Suppressor macrophage treated with lipopolysaccharide for 1 hour (primary cell): ENCODE results near the gene PLCH2.

Experiments used
- DNase-seq, 3 donors: peaks; one replicate each; pipeline ENCODE4 v3.0.0-alpha.2; 2020 to 2022

PLCH2 gene

GRCh38 chr1:2480236-2480985 lies 4.3 kb downstream of the PLCH2 start:
- DNase-seq, result no peak

- DNase-seq, result no peak
Measured at GRCh38 chr1:2480986-2481364, 4.9 kb downstream of the PLCH2 start.

- no peak for DNase-seq
Measured at GRCh38 chr1:2481885-2482284, 5.8 kb downstream of the PLCH2 start.

GRCh38 chr1:2482588-2482987 lies 6.5 kb downstream of the PLCH2 start:
- DNase-seq, result no peak

GRCh38 chr1:2483026-2483425 lies 6.9 kb downstream of the PLCH2 start:
- no peak for DNase-seq

- DNase-seq, result no peak
Measured at GRCh38 chr1:2483970-2484369, 7.9 kb downstream of the PLCH2 start.

- no peak for DNase-seq
Measured at GRCh38 chr1:2486041-2486440, 10.0 kb downstream of the PLCH2 start.

GRCh38 chr1:2486558-2486957 lies 10.5 kb downstream of the PLCH2 start:
- DNase-seq, result no peak

GRCh38 chr1:2488688-2489087 lies 12.6 kb downstream of the PLCH2 start:
- no peak for DNase-seq

- DNase-seq, result no peak
Measured at GRCh38 chr1:2489615-2490014, 13.5 kb downstream of the PLCH2 start.

GRCh38 chr1:2492091-2492490 lies 16.0 kb downstream of the PLCH2 start:
- DNase-seq, result no peak

GRCh38 chr1:2493218-2493617 lies 17.1 kb downstream of the PLCH2 start:
- DNase-seq, result no peak

GRCh38 chr1:2493691-2494322 lies 17.7 kb downstream of the PLCH2 start:
- DNase-seq, result no peak

GRCh38 chr1:2494323-2494693 lies 18.2 kb downstream of the PLCH2 start:
- no peak for DNase-seq

GRCh38 chr1:2495026-2495425 lies 18.9 kb downstream of the PLCH2 start:
- no peak for DNase-seq

GRCh38 chr1:2495546-2495945 lies 19.5 kb downstream of the PLCH2 start:
- DNase-seq, result no peak

- DNase-seq, result no peak
Measured at GRCh38 chr1:2496087-2496622, 20.1 kb downstream of the PLCH2 start.

- no peak for DNase-seq
Measured at GRCh38 chr1:2496746-2497145, 20.7 kb downstream of the PLCH2 start.

- no peak for DNase-seq
Measured at GRCh38 chr1:2497891-2498290, 21.8 kb downstream of the PLCH2 start.

GRCh38 chr1:2498648-2499047 lies 22.6 kb downstream of the PLCH2 start:
- DNase-seq, result no peak

- no peak for DNase-seq
Measured at GRCh38 chr1:2499260-2499659, 23.2 kb downstream of the PLCH2 start.

- no peak for DNase-seq
Measured at GRCh38 chr1:2499986-2500596, 24.0 kb downstream of the PLCH2 start.

- DNase-seq, result no peak
Measured at GRCh38 chr1:2501041-2501819, 25.1 kb downstream of the PLCH2 start.

- DNase-seq, result no peak
Measured at GRCh38 chr1:2501820-2502119, 25.7 kb downstream of the PLCH2 start.
